SJCRH30 (cell line): ENCODE data around the gene DCXR. TPM values are rescaled to one million over a fixed set of nuclear protein-coding genes. Genes with fewer than 3 reads are reported as not detected.

Experiments used
- DNase-seq, 2 experiments: peaks; one replicate each; pipeline ENCODE4 v3.0.0-alpha.2; 2015 to 2020
- H3K27ac ChIP-seq: fragments of 250-450 bp; sonication (Bioruptor Pico); 2 replicates; pipeline ENCODE4 v1.5.1; 2020; ENCODE audit warnings: mild to moderate bottlenecking, moderate library complexity
- H3K27me3 ChIP-seq: fragments of 250-450 bp; sonication (Bioruptor Pico); 2 replicates; pipeline ENCODE4 v1.5.1; 2020; ENCODE audit warnings: mild to moderate bottlenecking, moderate library complexity
- H3K36me3 ChIP-seq: fragments of 250-450 bp; sonication (Bioruptor Pico); 2 replicates; pipeline ENCODE4 v1.5.1; 2020; ENCODE audit warnings: mild to moderate bottlenecking, moderate library complexity
- H3K4me1 ChIP-seq: fragments of 250-450 bp; sonication (Bioruptor Pico); 2 replicates; pipeline ENCODE4 v1.5.1; 2020; ENCODE audit warnings: mild to moderate bottlenecking, moderate library complexity
- H3K4me3 ChIP-seq: fragments of 250-450 bp; sonication (Bioruptor Pico); 2 replicates; pipeline ENCODE4 v1.5.1; 2020; ENCODE audit warnings: mild to moderate bottlenecking, moderate library complexity
- H3K9me3 ChIP-seq: fragments of 250-450 bp; sonication (Bioruptor Pico); replicated peaks from 2 replicates; pipeline ENCODE4 v1.5.1; 2020; ENCODE audit warnings: mild to moderate bottlenecking, moderate library complexity
- total RNA-seq: library from RNA; depleted of rRNA; stranded (reverse); fragments of >200 nt; shearing (Covaris generic); gene quantifications from 2 replicates; pipeline ENCODE4 v1.2.3, GENCODE V29; 2014

The DCXR gene
- total RNA-seq, 1 experiment from 2014 or later, result 110 TPM

GRCh38 chr17:82011617-82012187 is 25.8 kb downstream of the DCXR start:
- no peaks in the 10 kb centered on the region for H3K9me3 ChIP-seq
- H3K4me1 ChIP-seq, result peaks cover 29% of the 10 kb centered on the region
- DNase-seq, result no peak
- no peak overlapping the region for H3K4me3 ChIP-seq
- no peaks in the 10 kb centered on the region for H3K36me3 ChIP-seq
- no peaks in the 10 kb centered on the region for H3K27me3 ChIP-seq
- no peak overlapping the region for H3K27ac ChIP-seq

DNA sequence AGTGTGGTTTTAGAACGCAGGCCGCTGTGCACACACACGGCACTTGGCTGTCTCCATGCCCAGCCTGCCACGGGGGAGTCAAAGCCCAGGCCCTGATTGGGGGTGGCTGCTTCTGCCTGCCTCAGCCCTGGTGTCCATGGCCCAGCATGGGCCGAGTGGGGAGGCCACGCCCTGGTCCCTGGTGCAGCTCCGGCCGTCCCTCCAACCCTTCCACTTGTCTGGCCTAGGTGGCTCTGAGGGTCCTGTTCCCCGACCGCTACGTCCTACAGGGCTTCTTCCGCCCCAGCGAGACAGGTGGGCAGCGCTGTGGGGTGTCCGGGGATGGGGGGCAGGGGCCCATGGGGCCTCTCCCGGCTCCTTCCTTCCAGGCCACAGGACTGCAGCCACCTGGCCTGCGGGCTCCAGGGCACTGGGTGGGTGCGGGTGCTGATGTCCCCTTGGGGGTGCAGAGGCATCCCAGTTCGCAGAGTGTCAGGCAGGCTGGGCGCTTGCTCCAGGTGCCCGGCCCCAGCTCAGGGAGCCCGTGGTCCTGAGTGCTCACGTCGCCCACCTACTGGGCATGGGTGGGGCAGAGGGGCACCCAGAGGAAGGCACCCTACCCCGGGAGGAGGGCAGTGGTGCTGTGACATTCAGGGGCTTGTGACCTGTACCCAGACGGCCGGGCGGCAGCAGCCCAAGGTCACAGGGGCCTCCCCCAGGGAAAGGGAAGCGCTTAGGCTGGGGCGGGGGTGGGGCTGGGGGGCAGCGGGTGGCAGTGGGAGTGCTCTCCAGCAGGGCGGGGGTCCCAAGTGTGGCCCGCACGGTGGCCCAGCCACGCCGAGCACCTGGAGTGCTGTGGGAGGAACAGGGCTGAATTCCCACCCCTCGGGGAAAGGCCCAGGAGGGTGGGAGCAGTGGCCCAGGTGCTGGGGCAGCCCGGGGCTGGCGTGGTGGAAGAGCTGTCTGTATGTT is 26.6 kb downstream of the DCXR start:
- H3K27ac ChIP-seq, result no peak overlapping the region
- H3K27me3 ChIP-seq, result no peaks in the 10 kb centered on the region
- H3K4me3 ChIP-seq, result no peak overlapping the region
- no peak for DNase-seq
- H3K36me3 ChIP-seq, result no peaks in the 10 kb centered on the region
- H3K4me1 ChIP-seq, result peaks cover 29% of the 10 kb centered on the region
- H3K9me3 ChIP-seq, result no peaks in the 10 kb centered on the region

- Histone ChIP-seq H3K27me3 (no peaks in the 10 kb centered on the region), H3K4me3 (no peak overlapping the region), H3K36me3 (no peaks in the 10 kb centered on the region), H3K27ac (no peak overlapping the region), H3K4me1 (peaks cover 33% of the 10 kb centered on the region), H3K9me3 (no peaks in the 10 kb centered on the region)
- no peak for DNase-seq
These were observed 28.1 kb downstream of the DCXR start for GRCh38 chr17:82009413-82009812.

DNA sequence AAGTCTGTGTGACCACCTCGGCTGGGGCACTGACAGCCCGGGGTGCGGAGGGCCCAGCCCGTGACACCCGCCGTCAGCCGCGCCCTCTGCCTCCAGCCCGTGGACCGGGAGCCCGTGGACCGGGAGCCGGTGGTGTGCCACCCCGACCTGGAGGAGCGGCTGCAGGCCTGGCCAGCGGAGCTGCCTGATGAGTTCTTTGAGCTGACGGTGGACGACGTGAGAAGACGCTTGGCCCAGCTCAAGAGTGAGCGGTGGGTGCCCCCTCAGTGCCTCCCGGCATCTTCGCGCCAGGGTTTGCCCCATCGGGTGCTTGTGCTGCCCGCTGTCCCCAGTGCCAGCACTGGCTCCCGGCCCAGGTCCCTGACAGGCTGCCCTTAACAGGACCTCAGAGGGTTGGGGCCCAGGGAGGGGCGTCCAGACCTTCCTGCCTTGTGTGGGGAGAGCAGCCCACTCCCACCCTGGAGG is 28.5 kb downstream of the DCXR start:
- Histone ChIP-seq H3K36me3 (no peaks in the 10 kb centered on the region), H3K27me3 (no peaks in the 10 kb centered on the region), H3K27ac (no peak overlapping the region), H3K4me1 (peaks cover 38% of the 10 kb centered on the region), H3K9me3 (no peaks in the 10 kb centered on the region), H3K4me3 (no peak overlapping the region)
- DNase-seq, result no peak

- no peak for DNase-seq
- Histone ChIP-seq H3K4me1 (peaks cover 41% of the 10 kb centered on the region), H3K36me3 (no peaks in the 10 kb centered on the region), H3K4me3 (no peak overlapping the region), H3K27me3 (no peaks in the 10 kb centered on the region), H3K9me3 (no peaks in the 10 kb centered on the region), H3K27ac (no peak overlapping the region)
These were observed 29.1 kb downstream of the DCXR start for GRCh38 chr17:82008258-82008940.

DNA sequence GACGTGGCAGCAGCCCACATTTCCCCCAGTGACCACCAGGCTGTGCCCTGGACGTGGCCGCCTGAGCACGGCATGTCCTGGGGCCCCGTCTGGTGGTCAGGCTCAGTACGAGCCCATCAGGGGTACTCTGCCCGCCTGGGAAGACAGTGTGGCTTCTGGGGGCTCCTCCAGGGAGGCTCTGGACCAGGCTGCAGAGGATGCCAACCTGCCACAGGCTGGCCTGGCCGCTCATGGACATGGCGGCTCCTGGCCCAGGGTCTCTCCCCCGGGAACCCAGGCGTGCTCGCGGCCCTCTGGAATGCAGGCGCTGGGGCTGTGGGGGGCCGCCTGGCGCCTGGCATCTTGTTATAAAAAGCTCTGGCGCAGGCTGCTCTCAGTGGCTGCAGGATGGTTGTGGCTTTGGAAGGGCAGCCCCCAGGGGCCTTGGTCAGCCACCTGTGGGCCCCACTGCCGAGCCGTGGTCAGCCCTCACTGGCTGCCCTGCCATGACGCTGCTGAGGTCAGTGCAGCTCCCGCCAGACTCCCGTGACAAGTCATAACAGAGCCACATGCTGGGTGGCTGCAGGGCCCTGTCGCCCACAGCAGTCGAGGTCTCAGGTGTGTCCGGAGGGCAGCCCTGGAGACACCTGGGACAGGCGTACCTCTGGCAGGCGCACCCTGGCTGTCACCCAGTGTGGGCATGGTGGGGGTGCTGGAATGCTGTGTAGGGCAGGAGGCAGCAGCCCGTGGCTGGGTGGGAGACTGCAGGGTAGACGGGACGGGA is 29.8 kb downstream of the DCXR start:
- Histone ChIP-seq H3K9me3 (no peaks in the 10 kb centered on the region), H3K27ac (no peak overlapping the region), H3K4me3 (no peak overlapping the region), H3K27me3 (no peaks in the 10 kb centered on the region), H3K36me3 (no peaks in the 10 kb centered on the region), H3K4me1 (peaks cover 41% of the 10 kb centered on the region)
- DNase-seq, result peak; percentile 60 to 70

DNA sequence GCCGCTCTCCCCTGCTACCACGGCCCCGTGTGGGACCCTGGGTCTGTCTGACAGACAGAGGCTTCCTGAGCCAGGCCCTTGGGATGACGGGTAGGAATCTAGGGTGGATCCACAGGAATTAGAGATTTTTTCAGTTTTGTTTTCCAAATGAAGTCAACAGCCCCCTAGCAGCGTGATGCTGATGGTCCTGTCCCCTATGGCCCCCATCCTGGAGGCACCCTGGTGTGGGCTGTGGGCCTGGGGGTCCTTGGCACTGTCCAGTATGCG is 30.3 kb downstream of the DCXR start:
- Histone ChIP-seq H3K27me3 (no peaks in the 10 kb centered on the region), H3K36me3 (no peaks in the 10 kb centered on the region), H3K4me3 (no peak overlapping the region), H3K4me1 (peaks cover 41% of the 10 kb centered on the region), H3K9me3 (no peaks in the 10 kb centered on the region), H3K27ac (no peak overlapping the region)
- no peak for DNase-seq

DNA sequence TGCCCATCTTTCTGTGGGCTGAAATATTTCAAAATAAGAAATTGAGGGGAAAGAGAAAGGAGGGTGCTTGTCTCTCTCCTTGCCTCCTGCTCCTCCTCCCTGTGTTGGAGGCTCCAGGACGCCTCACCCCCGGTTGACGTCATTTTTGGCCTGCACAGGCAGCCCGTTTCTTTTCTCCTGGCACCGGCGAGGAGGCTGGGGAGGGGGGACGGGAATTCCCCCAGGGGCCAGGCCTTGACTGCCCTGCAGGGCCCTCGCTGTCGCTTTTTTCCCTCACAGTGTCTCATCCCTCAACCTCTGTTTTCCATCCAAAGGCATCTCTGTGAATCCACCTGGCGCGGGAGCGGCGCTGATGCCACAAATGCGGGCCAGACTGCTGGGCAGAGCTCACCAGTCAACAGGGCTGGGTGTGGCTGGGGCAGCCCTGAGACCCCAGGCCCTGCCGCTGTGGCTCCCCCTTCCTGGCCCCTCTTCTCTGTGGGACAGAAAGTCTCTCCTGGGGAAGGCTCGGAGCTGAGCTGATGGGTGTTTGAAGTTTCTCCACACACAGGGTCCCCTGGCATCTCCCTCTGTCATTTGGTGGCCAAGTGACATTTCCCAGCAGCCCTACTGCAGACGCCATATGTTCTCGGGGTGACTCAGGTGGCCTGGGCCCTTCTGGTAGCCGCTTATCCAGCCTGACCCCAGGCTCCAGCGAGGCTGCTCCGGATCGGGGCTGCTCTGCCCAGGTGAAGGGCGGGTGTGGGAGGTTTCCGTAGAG is 30.8 kb downstream of the DCXR start:
- H3K9me3 ChIP-seq, result no peaks in the 10 kb centered on the region
- H3K4me1 ChIP-seq, result peaks cover 41% of the 10 kb centered on the region
- no peak overlapping the region for H3K4me3 ChIP-seq
- H3K27me3 ChIP-seq, result no peaks in the 10 kb centered on the region
- no peaks in the 10 kb centered on the region for H3K36me3 ChIP-seq
- no peak overlapping the region for H3K27ac ChIP-seq
- no peak for DNase-seq

DNA sequence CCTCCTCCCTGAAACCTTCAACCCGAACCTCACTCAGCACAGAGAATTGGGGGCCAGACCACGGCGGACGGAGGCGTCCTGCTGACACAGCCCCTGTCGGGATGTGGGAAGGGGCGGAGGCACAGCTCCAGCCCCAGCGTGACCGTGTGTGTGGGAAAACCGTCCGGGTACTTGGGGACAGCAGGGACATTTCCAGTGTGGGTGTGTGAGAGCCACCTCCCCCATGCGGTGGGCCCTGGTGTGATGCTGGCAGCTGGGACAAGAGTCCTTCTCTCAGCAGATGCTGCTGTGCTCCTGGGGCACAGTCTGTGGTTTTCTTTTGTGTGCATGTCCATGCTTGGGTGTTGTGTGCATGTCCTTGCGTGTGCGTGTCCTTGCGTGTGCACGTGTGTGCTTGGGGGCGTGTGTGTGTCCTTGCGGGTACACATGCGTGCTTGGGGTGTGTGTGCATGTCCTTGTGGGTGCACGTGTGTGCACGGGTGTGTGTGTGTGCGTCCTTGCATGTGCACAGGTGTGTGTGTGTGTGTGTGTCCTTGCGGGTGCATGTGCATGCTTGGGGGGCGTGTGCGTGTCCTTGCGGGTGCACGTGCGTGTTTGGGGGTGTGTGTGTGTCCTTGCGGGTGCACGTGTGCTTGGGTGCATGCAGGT is 31.7 kb downstream of the DCXR start:
- Histone ChIP-seq H3K4me1 (peaks cover 49% of the 10 kb centered on the region), H3K36me3 (no peaks in the 10 kb centered on the region), H3K4me3 (no peak overlapping the region), H3K9me3 (no peaks in the 10 kb centered on the region), H3K27me3 (no peaks in the 10 kb centered on the region), H3K27ac (no peak overlapping the region)
- DNase-seq, result no peak

DNA sequence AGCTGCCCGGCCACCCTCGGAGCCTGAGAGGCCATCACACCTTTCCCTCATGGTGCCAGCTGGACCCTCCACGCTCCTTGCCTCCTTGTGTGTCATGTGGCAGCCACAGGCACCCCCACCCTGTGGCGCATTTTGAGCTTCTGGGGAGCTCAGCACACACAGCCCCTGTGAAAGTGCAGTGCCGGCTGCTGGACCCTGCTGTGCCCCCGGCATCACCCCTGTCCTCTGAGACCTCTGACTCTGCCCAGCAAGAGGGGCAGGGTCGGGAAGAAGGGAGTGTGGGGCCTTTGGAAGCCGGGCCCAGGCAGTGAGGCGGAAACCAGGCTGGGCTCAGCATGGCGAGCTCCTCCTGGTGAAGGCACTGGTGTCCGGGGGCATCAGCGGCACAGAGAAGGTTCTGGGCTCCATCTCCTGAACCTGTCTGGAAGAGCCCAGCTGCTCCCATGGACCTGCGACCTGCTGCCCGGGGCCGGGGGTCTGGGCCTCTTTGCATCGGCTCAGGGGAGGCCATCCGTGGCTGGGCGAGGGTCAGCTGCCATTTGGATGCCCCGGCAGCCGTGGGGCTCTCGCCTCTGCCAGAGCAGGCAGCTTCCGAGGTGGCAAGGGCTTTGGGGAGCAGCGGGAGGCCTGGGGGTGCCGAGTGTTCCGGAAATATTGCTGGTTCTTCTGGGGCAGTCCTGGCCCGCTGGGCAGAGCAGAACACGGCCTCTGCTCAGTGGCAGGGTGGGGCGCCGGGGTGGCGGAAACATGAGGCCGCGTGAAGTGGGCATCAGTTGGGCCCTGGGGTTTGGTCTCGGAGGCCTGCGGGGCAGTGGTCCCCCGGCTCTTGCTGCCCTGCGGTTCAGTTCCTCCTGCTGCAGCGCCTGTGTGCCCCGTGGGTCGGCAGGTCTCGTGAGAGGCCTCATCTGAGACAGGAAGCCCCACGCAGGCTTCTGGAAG is 32.7 kb downstream of the DCXR start:
- no peak for DNase-seq
- Histone ChIP-seq H3K36me3 (no peaks in the 10 kb centered on the region), H3K9me3 (no peaks in the 10 kb centered on the region), H3K27me3 (no peaks in the 10 kb centered on the region), H3K4me3 (no peak overlapping the region), H3K27ac (no peak overlapping the region; the same call in 1 of the 2 replicates), H3K4me1 (peaks cover 52% of the 10 kb centered on the region)

DNA sequence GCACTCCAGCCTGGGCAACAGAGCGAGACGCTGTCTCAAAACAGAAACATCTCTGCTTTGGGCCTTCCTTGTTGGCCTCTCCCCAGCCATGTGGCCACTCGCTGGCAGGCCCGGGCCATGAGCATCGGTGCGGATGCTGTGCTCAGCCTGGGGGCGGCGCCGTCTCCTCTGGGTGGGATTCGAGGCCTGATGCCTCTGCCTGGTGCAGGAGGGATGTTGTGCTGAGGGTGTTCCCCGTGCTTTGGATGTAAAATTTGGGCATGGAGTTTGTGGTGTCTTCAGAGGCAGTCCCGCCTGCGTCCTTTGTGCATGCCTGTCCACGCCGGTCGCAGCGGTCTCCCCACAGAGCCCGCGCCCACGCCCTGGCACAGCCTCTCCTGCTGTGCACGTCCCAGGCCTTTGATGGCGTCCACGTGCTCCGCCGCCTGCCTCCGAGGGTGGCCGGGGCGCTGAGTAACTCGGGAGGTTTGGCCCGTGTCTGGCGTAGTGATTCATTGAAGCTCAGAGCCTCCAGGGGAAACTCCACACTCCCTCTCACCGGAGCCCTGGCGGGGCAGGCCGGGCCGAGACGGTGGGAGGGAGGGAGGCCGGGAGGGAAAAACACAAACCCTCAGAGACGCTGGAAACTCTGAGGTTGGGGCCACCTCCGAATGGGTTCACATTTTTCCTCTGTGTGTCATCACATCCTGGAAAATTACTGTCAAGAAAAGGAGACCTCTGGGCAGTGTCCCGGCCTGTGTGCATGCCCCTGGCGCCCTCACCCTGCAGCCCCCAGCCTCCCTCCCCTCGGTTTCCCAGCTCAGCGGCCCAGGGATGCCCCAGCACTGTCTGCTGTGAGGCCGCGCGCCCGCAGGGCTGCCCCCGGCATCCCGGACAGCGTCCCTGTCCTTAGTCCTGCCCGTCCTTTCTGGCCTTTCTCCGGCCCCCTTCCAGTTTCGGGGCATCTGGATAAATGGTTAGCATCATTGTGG is 33.8 kb downstream of the DCXR start:
- Histone ChIP-seq H3K4me1 (peaks cover 52% of the 10 kb centered on the region), H3K27me3 (no peaks in the 10 kb centered on the region), H3K9me3 (no peaks in the 10 kb centered on the region), H3K4me3 (no peak overlapping the region), H3K36me3 (no peaks in the 10 kb centered on the region), H3K27ac (peak overlapping the region; percentile 28)
- DNase-seq, result peak; percentile 90 to 93

- Histone ChIP-seq H3K27me3 (no peaks in the 10 kb centered on the region), H3K9me3 (no peaks in the 10 kb centered on the region), H3K36me3 (no peaks in the 10 kb centered on the region), H3K4me3 (peak overlapping the region; percentile 42), H3K4me1 (peaks cover 38% of the 10 kb centered on the region), H3K27ac (peak overlapping the region; percentile 44)
- DNase-seq, result no peak
These were observed 35.9 kb downstream of the DCXR start for GRCh38 chr17:82001571-82002056.
